ENCODE data around the gene FOXP1. TPM values are rescaled to one million over a fixed set of nuclear protein-coding genes. Genes with fewer than 3 reads are reported as not detected.

FOXP1 gene
- polyA plus RNA-seq, 4 donors: 4.9 to 66.5 (median 15.3) TPM

DNA sequence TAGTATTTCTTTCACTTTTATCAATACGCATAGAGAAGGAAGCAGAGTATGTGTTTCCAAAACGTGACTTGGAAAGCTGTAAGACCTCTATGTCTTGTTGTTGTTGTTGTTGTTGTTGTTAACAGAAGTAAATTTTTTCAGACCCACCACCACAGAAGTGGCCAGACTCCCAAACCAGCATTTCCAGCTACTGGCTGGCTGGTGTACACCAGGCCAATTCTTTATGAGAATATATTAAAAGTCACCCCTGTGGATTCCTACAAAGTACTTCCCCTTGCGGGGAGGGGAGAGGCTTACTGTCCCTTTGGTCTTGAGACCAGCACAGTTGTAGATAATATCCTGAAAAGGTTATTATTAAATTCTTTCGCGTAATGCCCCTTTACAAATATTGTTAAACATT is 1.6 kb upstream of the FOXP1 start:
- peak in 1 of 2 donors; percentile 38 for DNase-seq
- H3K9me3 ChIP-seq (ENCODE audit: control insufficient read depth in 2 of 2, insufficient read depth in 1 of 2, low read depth in 1 of 2, low read length in 1 of 2): peaks cover 0 to 2% of the 10 kb centered on the region in 2 donors
- no peak overlapping the region for H3K4me3 ChIP-seq (ENCODE audit: low read depth in 1 of 3, low read length in 3 of 3)
- no peaks in the 10 kb centered on the region for H3K36me3 ChIP-seq (ENCODE audit: control insufficient read depth in 3 of 3, insufficient read depth in 2 of 3, low read depth in 1 of 3, low read length in 3 of 3)
- no peaks in the 10 kb centered on the region for H3K27me3 ChIP-seq (ENCODE audit: control insufficient read depth in 3 of 3, insufficient read depth in 3 of 3, low read length in 3 of 3)
- H3K27ac ChIP-seq (ENCODE audit: low read depth in 1 of 3, low read length in 2 of 3): peak overlapping the region; percentile 22 to 95 (median 66)
- H3K4me1 ChIP-seq (ENCODE audit: control insufficient read depth in 3 of 3, insufficient read depth in 2 of 3, low read depth in 1 of 3, low read length in 2 of 3): peaks cover 0 to 2% (median 0%) of the 10 kb centered on the region in 3 donors
- WGBS, 3 donors: 24 to 42% (median 32%) methylated on average over 5 of the region's 5 CpGs
- FAIRE-seq: no peak

DNA sequence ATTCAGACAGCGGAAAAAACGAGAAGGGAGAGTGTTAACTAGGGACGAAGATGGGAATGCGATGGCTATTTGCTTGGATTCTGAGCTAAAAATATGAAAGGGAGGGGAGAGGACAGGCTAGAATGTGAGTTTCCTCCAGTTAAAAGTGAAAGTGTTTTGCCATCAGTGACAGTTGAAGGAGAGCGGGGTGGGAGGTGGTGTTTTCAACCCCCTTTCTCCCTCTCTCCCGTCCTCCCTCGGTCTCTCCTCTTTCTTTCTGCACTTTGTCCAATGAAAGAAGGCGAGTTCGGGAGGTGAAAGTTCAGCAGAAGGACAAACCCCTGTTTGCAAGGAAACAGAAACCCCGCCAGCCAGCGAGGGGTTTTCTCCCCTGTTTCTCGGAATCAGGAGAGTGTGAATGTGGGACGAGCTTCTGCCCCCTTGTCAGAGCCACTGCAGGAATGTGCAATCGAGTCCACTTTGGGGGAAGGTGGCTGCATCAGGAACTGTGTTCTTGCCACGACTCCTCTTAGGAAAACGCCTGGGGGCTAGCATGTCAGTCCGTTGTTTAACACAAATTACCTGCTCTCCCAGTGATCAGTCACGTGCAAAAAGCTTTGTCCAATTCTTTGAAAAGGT is 975 bp upstream of the FOXP1 start:
- no peak for FAIRE-seq
- WGBS, 3 donors: 1 to 3% (median 1%) methylated on average over 18 of the region's 18 CpGs
- peak overlapping the region; percentile 82 to 95 (median 86) for H3K27ac ChIP-seq (ENCODE audit: low read depth in 1 of 3, low read length in 2 of 3)
- H3K4me1 ChIP-seq (ENCODE audit: control insufficient read depth in 3 of 3, insufficient read depth in 2 of 3, low read depth in 1 of 3, low read length in 2 of 3): peaks cover 0 to 4% (median 2%) of the 10 kb centered on the region in 3 donors
- H3K9me3 ChIP-seq (ENCODE audit: control insufficient read depth in 2 of 2, insufficient read depth in 1 of 2, low read depth in 1 of 2, low read length in 1 of 2): no peaks in the 10 kb centered on the region
- no peaks in the 10 kb centered on the region for H3K36me3 ChIP-seq (ENCODE audit: control insufficient read depth in 3 of 3, insufficient read depth in 2 of 3, low read depth in 1 of 3, low read length in 3 of 3)
- H3K27me3 ChIP-seq (ENCODE audit: control insufficient read depth in 3 of 3, insufficient read depth in 3 of 3, low read length in 3 of 3): no peaks in the 10 kb centered on the region
- H3K4me3 ChIP-seq (ENCODE audit: low read depth in 1 of 3, low read length in 3 of 3): peak overlapping the region; percentile 67 to 94 (median 94)
- DNase-seq: peak; percentile 77 to 80

DNA sequence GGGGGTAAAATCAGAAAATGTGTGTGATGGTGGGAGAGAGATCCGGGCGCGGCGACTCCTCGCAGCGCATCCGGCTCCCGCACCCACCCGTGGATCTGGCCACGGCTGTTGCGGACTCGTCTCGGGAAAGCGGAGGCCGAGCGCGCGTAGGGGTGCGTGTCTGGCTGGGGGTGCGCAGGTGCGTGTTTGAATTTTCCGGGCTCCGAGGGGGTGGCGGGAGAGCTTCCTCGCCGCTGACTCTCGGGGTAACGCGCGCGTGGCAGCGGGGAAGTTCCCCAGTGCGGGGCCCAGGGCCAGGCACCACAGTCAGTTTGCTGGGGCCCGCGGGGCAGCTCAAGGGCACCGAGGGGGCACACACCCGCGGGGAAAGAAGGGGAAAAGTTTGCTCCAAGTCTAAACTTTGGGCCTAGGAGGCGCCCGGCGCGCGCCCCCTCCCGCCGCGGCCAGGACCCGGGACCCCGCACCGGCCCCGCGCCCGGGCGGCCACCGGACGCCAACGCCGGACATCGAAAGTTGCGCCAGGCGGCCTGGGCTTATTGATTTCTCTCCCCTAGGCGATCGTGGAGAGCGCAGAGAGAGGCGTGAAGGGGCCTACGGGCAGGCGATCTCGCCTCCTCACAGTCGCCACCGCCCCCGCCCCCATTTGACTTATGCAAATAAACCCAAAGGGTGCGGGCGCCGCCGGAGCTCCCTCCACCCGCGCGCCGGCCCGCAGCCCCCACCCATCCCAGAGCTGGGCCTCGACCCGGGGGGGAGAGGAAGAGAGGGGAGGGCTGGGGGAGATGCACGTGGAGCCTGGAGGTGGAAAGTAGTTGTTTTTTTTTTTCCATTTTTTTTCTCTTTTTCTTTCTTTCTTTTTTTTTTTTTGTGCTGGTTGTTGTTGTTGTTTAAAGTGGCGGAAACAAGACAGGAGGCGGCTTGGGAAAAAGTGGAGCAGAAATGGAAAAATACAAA is 639 bp downstream of the FOXP1 start:
- DNase-seq (peak; percentile 69 to 87), FAIRE-seq (no peak)
- peaks cover 0 to 7% (median 2%) of the 10 kb centered on the region in 3 donors for H3K4me1 ChIP-seq (ENCODE audit: control insufficient read depth in 3 of 3, insufficient read depth in 2 of 3, low read depth in 1 of 3, low read length in 2 of 3)
- peak overlapping the region; percentile 82 to 95 (median 88) for H3K27ac ChIP-seq (ENCODE audit: low read depth in 1 of 3, low read length in 2 of 3)
- H3K4me3 ChIP-seq (ENCODE audit: low read depth in 1 of 3, low read length in 3 of 3): peak overlapping the region; percentile 67 to 94 (median 94)
- H3K27me3 ChIP-seq (ENCODE audit: control insufficient read depth in 3 of 3, insufficient read depth in 3 of 3, low read length in 3 of 3): no peaks in the 10 kb centered on the region
- H3K9me3 ChIP-seq (ENCODE audit: control insufficient read depth in 2 of 2, insufficient read depth in 1 of 2, low read depth in 1 of 2, low read length in 1 of 2): no peaks in the 10 kb centered on the region
- no peaks in the 10 kb centered on the region for H3K36me3 ChIP-seq (ENCODE audit: control insufficient read depth in 3 of 3, insufficient read depth in 2 of 3, low read depth in 1 of 3, low read length in 3 of 3)
- 0% methylated on average over 77 to 84 of the region's 84 CpGs for WGBS, 3 donors

DNA sequence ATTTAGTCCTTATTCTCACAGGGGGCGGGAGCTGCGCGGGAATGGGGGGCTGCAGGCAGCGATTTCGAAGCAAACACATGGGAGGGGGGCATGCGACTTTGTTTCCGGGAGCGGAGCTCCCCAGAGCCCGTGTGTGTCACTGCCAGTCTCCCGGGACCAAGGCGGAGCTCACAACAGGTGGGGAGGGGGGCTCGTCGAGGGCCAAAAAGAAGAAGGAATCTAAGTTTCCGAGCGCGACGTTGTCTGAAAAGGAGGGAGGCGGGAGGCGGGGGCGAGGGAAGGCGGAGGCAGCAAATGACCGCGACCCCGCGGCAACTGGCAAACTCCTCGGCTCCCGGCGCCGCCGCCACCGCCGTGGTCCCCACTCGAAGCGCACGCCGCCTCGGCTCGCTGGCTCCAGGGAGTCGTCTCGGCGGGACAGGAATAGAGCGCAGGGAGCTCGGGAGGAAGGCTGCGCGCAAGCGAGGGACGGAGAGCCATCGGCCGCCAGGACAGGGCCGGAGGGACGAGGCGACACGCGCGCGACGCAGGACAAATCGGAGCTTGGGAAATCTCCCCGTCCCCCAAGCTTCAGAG is 1.4 kb downstream of the FOXP1 start:
- WGBS, 3 donors: 0 to 1% (median 0%) methylated on average over 52 to 59 of the region's 59 CpGs
- H3K36me3 ChIP-seq (ENCODE audit: control insufficient read depth in 3 of 3, insufficient read depth in 2 of 3, low read depth in 1 of 3, low read length in 3 of 3): no peaks in the 10 kb centered on the region
- H3K9me3 ChIP-seq (ENCODE audit: control insufficient read depth in 2 of 2, insufficient read depth in 1 of 2, low read depth in 1 of 2, low read length in 1 of 2): no peaks in the 10 kb centered on the region
- DNase-seq (peak; percentile 43 to 74), FAIRE-seq (no peak)
- H3K4me1 ChIP-seq (ENCODE audit: control insufficient read depth in 3 of 3, insufficient read depth in 2 of 3, low read depth in 1 of 3, low read length in 2 of 3): peaks cover 0 to 7% (median 2%) of the 10 kb centered on the region in 3 donors
- peak overlapping the region; percentile 67 to 94 (median 94) for H3K4me3 ChIP-seq (ENCODE audit: low read depth in 1 of 3, low read length in 3 of 3)
- H3K27ac ChIP-seq (ENCODE audit: low read depth in 1 of 3, low read length in 2 of 3): peak overlapping the region; percentile 82 to 95 (median 88)
- H3K27me3 ChIP-seq (ENCODE audit: control insufficient read depth in 3 of 3, insufficient read depth in 3 of 3, low read length in 3 of 3): no peaks in the 10 kb centered on the region

DNA sequence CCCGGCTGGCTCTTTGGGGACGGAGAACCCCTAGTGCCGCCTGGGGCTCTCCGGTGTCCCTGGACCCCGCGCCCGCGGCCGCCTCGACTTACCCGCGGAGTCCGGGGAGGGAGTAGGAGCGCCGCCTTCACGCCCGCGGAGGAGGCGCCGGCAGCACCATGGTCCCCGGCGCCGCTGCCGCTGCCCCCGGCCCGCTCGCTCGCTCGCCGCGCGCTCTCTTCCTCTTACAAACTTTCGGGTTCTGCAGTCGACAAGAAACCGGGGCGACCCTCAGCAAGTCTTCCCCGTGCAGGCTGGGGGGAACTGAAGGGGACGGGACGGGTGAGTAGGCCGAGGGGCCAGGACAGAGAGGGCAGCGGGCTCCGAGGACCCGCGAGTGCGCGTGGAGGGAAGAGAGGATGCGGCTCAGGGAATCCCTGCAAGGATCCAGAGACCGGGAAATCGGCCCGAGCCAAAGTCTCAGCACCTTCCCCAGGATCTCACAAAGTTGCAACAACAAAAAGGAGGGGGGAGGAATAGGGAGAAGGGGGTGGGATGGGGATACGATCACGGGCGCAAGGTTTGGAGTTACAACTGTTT is 2.0 kb downstream of the FOXP1 start:
- WGBS, 3 donors: 0 to 1% (median 1%) methylated on average over 46 to 53 of the region's 53 CpGs
- Histone ChIP-seq H3K4me3 (ENCODE audit: low read depth in 1 of 3, low read length in 3 of 3) (peak overlapping the region; percentile 67 to 94 (median 94)), H3K4me1 (ENCODE audit: control insufficient read depth in 3 of 3, insufficient read depth in 2 of 3, low read depth in 1 of 3, low read length in 2 of 3) (peaks cover 0 to 7% (median 3%) of the 10 kb centered on the region in 3 donors), H3K9me3 (ENCODE audit: control insufficient read depth in 2 of 2, insufficient read depth in 1 of 2, low read depth in 1 of 2, low read length in 1 of 2) (no peaks in the 10 kb centered on the region), H3K27me3 (ENCODE audit: control insufficient read depth in 3 of 3, insufficient read depth in 3 of 3, low read length in 3 of 3) (no peaks in the 10 kb centered on the region), H3K36me3 (ENCODE audit: control insufficient read depth in 3 of 3, insufficient read depth in 2 of 3, low read depth in 1 of 3, low read length in 3 of 3) (no peaks in the 10 kb centered on the region), H3K27ac (ENCODE audit: low read depth in 1 of 3, low read length in 2 of 3) (peak overlapping the region; percentile 82 to 95 (median 88))
- DNase-seq: peak in 1 of 2 donors; percentile 66
- no peak for FAIRE-seq

DNA sequence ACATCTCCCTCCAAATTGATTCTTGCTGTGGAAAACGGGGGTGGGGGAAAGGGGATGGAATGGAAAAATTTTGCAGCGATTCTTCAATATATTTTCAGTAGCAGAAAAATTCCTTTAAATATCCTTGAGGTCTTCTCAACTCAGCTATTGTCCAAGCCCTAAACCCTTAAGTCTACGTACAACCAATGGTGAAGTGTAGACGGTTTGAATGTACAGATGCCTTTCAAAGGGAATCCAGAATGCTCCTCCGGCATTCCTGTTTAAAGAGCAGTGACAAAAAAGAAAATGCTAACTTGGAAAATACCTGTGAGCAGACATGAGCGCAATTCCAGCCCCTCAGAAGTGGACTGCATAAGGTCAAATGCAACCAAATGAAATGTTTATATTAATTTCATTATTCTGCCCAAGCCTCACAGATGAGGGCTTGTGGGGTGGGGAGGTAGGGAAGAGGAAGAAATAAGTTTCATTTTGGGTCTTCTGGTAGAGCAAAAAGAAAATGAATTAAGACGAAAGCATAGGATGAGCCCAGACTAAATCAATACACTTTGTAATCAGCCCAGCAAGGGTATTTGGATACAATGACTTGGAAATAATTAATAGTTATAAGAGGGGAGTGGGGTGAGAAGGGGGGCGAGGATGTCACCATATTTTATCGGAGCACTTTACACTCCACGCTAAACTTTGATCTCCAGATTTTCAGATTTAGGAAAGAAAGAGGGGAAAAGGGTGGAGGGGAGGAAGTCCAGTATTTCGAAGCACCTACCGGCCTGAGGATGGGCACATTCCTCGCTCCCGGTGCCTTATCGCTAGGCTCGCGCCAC is 2.7 kb downstream of the FOXP1 start:
- DNase-seq: peak in 1 of 2 donors; percentile 45
- FAIRE-seq: no peak
- H3K4me1 ChIP-seq (ENCODE audit: control insufficient read depth in 3 of 3, insufficient read depth in 2 of 3, low read depth in 1 of 3, low read length in 2 of 3): peaks cover 0 to 11% (median 4%) of the 10 kb centered on the region in 3 donors
- H3K9me3 ChIP-seq (ENCODE audit: control insufficient read depth in 2 of 2, insufficient read depth in 1 of 2, low read depth in 1 of 2, low read length in 1 of 2): no peaks in the 10 kb centered on the region
- peak overlapping the region; percentile 67 to 94 (median 94) for H3K4me3 ChIP-seq (ENCODE audit: low read depth in 1 of 3, low read length in 3 of 3)
- H3K27ac ChIP-seq (ENCODE audit: low read depth in 1 of 3, low read length in 2 of 3): peak overlapping the region; percentile 82 to 95 (median 88)
- no peaks in the 10 kb centered on the region for H3K27me3 ChIP-seq (ENCODE audit: control insufficient read depth in 3 of 3, insufficient read depth in 3 of 3, low read length in 3 of 3)
- 11 to 25% (median 19%) methylated on average over 17 of the region's 17 CpGs for WGBS, 3 donors
- H3K36me3 ChIP-seq (ENCODE audit: control insufficient read depth in 3 of 3, insufficient read depth in 2 of 3, low read depth in 1 of 3, low read length in 3 of 3): no peaks in the 10 kb centered on the region

DNA sequence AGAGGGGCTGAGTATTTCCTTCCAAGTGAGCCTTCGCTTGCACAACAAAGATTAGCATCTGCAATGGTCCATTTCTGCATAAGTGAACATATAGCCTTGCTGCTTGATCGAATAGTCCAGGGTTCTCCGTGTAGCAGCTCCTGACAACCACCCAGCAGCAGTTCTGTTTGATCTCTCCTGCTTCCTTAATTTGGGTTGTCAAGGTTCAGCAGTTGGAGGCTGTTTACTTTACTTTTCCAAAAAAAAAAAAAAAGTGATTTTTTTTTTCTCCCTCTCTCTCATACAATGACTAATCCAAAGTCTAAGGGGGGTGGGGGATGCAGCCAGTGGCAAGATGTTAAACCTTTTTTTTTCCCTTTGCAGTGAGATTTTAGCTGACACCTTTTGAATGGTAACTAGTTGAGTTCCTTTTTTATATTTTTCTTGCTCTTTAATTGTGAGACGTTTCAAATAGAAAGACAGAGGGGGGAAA is 3.6 kb downstream of the FOXP1 start:
- H3K4me1 ChIP-seq (ENCODE audit: control insufficient read depth in 3 of 3, insufficient read depth in 2 of 3, low read depth in 1 of 3, low read length in 2 of 3): peaks cover 0 to 20% (median 2%) of the 10 kb centered on the region in 3 donors
- H3K36me3 ChIP-seq (ENCODE audit: control insufficient read depth in 3 of 3, insufficient read depth in 2 of 3, low read depth in 1 of 3, low read length in 3 of 3): peaks cover 0 to 3% (median 0%) of the 10 kb centered on the region in 3 donors
- H3K27me3 ChIP-seq (ENCODE audit: control insufficient read depth in 3 of 3, insufficient read depth in 3 of 3, low read length in 3 of 3): no peaks in the 10 kb centered on the region
- WGBS, 3 donors: 11 to 44% (median 28%) methylated on average over 4 of the region's 4 CpGs
- H3K4me3 ChIP-seq (ENCODE audit: low read depth in 1 of 3, low read length in 3 of 3): peak overlapping the region in 1 of 3 donors; percentile 94
- DNase-seq (peak; percentile 47 to 64), FAIRE-seq (no peak)
- peak overlapping the region in 2 of 3 donors; percentile 52 to 95 for H3K27ac ChIP-seq (ENCODE audit: low read depth in 1 of 3, low read length in 2 of 3)
- H3K9me3 ChIP-seq (ENCODE audit: control insufficient read depth in 2 of 2, insufficient read depth in 1 of 2, low read depth in 1 of 2, low read length in 1 of 2): no peaks in the 10 kb centered on the region

Data from small intestine (tissue), 7 donors.